ENCODE results near the gene SHISAL2A. TPM values are rescaled to one million over a fixed set of nuclear protein-coding genes. Genes with fewer than 3 reads are reported as not detected.

SHISAL2A gene
- polyA plus RNA-seq, 1 donor from 2014 or later, result not detected

GRCh38 chr1:52668711-52669110 lies 35.7 kb downstream of the SHISAL2A start:
- H3K9me2 ChIP-seq (ENCODE audit: insufficient read depth, low read length), result no peaks in the 10 kb centered on the region
- no peak overlapping the region for H3K4me2 ChIP-seq (ENCODE audit: low read length)
- H3K4me3 ChIP-seq (ENCODE audit: low read length), result no peak overlapping the region
- no peaks in the 10 kb centered on the region for H3K27me3 ChIP-seq (ENCODE audit: insufficient read depth, low read depth, low read length)
- no peaks in the 10 kb centered on the region for H3K79me2 ChIP-seq (replicated peaks; ENCODE audit: insufficient read depth, low read length)
- no peak overlapping the region for H2AFZ ChIP-seq (ENCODE audit: low read depth, low read length)
- no peaks in the 10 kb centered on the region for H3F3A ChIP-seq (ENCODE audit: insufficient read depth, low read length, poor library complexity, severe bottlenecking)
- TF ChIP-seq EZH2 (IDR thresholded peaks at IDR 0.05; ENCODE audit: borderline replicate concordance, insufficient read depth, low read length, poor library complexity, severe bottlenecking), result no peak
- TF ChIP-seq POLR2AphosphoS5 (IDR thresholded peaks at IDR 0.05), result no peak
- TF ChIP-seq TAF1 (IDR thresholded peaks at IDR 0.05; ENCODE audit: low read depth), result no peak
- TF ChIP-seq EP300 (conservative IDR thresholded peaks at IDR 0.05; ENCODE audit: poor library complexity, severe bottlenecking), result no peak
- TF ChIP-seq RAD21 (conservative IDR thresholded peaks at IDR 0.05), result no peak
- TF ChIP-seq, protein P1, sequence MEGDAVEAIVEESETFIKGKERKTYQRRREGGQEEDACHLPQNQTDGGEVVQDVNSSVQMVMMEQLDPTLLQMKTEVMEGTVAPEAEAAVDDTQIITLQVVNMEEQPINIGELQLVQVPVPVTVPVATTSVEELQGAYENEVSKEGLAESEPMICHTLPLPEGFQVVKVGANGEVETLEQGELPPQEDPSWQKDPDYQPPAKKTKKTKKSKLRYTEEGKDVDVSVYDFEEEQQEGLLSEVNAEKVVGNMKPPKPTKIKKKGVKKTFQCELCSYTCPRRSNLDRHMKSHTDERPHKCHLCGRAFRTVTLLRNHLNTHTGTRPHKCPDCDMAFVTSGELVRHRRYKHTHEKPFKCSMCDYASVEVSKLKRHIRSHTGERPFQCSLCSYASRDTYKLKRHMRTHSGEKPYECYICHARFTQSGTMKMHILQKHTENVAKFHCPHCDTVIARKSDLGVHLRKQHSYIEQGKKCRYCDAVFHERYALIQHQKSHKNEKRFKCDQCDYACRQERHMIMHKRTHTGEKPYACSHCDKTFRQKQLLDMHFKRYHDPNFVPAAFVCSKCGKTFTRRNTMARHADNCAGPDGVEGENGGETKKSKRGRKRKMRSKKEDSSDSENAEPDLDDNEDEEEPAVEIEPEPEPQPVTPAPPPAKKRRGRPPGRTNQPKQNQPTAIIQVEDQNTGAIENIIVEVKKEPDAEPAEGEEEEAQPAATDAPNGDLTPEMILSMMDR (IDR thresholded peaks at IDR 0.05; ENCODE audit: poor library complexity, severe bottlenecking), result no peak
- TF ChIP-seq MXI1 (conservative IDR thresholded peaks at IDR 0.05; ENCODE audit: poor library complexity, severe bottlenecking), result no peak
- no peak for TF ChIP-seq REST (IDR thresholded peaks at IDR 0.05; ENCODE audit: borderline replicate concordance)
- TF ChIP-seq SMC3 (conservative IDR thresholded peaks at IDR 0.05; ENCODE audit: poor library complexity), result no peak
- no peaks in the 10 kb centered on the region for H4K20me1 ChIP-seq (ENCODE audit: insufficient read depth)
- H3K36me3 ChIP-seq (ENCODE audit: insufficient read depth, low read length), result no peaks in the 10 kb centered on the region
- H3K9me3 ChIP-seq (ENCODE audit: low read length), result no peaks in the 10 kb centered on the region
- no peak overlapping the region for H3K9ac ChIP-seq (ENCODE audit: low read length)
- H3K27ac ChIP-seq (ENCODE audit: low read length), result no peak overlapping the region

DNA sequence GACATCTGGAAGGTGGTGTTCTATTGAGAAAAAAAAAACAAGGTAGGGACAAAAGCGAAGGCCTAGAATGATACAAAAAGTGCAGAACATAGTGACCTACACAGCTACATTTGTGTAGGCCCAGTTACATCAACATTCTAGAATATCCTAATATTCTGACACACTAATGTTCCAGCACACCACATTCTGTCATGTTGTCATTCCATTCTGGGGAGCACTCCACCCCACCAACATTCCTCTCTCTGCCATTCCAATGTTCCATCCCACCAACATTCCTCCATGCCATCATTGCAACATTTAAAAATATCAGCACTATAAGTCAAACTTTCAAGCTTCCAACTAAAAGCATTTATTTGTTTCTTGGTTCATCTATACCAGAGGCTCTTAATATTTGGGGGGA lies 36.7 kb downstream of the SHISAL2A start:
- Histone ChIP-seq H3K9me2 (ENCODE audit: insufficient read depth, low read length) (no peaks in the 10 kb centered on the region), H4K20me1 (ENCODE audit: insufficient read depth) (no peaks in the 10 kb centered on the region), H3K4me2 (ENCODE audit: low read length) (no peak overlapping the region), H3K36me3 (ENCODE audit: insufficient read depth, low read length) (no peaks in the 10 kb centered on the region), H3K4me3 (ENCODE audit: low read length) (no peak overlapping the region), H3K27ac (ENCODE audit: low read length) (no peak overlapping the region), H3F3A (ENCODE audit: insufficient read depth, low read length, poor library complexity, severe bottlenecking) (no peaks in the 10 kb centered on the region), H3K9me3 (ENCODE audit: low read length) (no peaks in the 10 kb centered on the region), H3K79me2 (replicated peaks; ENCODE audit: insufficient read depth, low read length) (no peaks in the 10 kb centered on the region), H3K9ac (ENCODE audit: low read length) (no peak overlapping the region), H3K27me3 (ENCODE audit: insufficient read depth, low read depth, low read length) (no peaks in the 10 kb centered on the region), H2AFZ (ENCODE audit: low read depth, low read length) (no peak overlapping the region)
- TF ChIP-seq EP300 (conservative IDR thresholded peaks at IDR 0.05; ENCODE audit: poor library complexity, severe bottlenecking), result no peak
- no peak for TF ChIP-seq EZH2 (IDR thresholded peaks at IDR 0.05; ENCODE audit: borderline replicate concordance, insufficient read depth, low read length, poor library complexity, severe bottlenecking)

- Histone ChIP-seq H3K9me2 (ENCODE audit: insufficient read depth, low read length) (no peaks in the 10 kb centered on the region), H4K20me1 (ENCODE audit: insufficient read depth) (no peaks in the 10 kb centered on the region), H3K4me2 (ENCODE audit: low read length) (no peak overlapping the region), H3F3A (ENCODE audit: insufficient read depth, low read length, poor library complexity, severe bottlenecking) (no peaks in the 10 kb centered on the region), H3K36me3 (ENCODE audit: insufficient read depth, low read length) (no peaks in the 10 kb centered on the region), H3K9ac (ENCODE audit: low read length) (no peak overlapping the region), H3K27ac (ENCODE audit: low read length) (no peak overlapping the region), H3K79me2 (replicated peaks; ENCODE audit: insufficient read depth, low read length) (no peaks in the 10 kb centered on the region), H3K4me3 (ENCODE audit: low read length) (no peak overlapping the region), H3K9me3 (ENCODE audit: low read length) (no peaks in the 10 kb centered on the region), H3K27me3 (ENCODE audit: insufficient read depth, low read depth, low read length) (no peaks in the 10 kb centered on the region), H2AFZ (ENCODE audit: low read depth, low read length) (no peak overlapping the region)
- TF ChIP-seq POLR2AphosphoS5 (IDR thresholded peaks at IDR 0.05) (no peak), REST (IDR thresholded peaks at IDR 0.05; ENCODE audit: borderline replicate concordance) (no peak), RAD21 (conservative IDR thresholded peaks at IDR 0.05) (no peak), MXI1 (conservative IDR thresholded peaks at IDR 0.05; ENCODE audit: poor library complexity, severe bottlenecking) (no peak), EZH2 (IDR thresholded peaks at IDR 0.05; ENCODE audit: borderline replicate concordance, insufficient read depth, low read length, poor library complexity, severe bottlenecking) (no peak), TAF1 (IDR thresholded peaks at IDR 0.05; ENCODE audit: low read depth) (no peak), SMC3 (conservative IDR thresholded peaks at IDR 0.05; ENCODE audit: poor library complexity) (no peak), EP300 (conservative IDR thresholded peaks at IDR 0.05; ENCODE audit: poor library complexity, severe bottlenecking) (no peak)
- TF ChIP-seq, protein P1 (IDR thresholded peaks at IDR 0.05; ENCODE audit: poor library complexity, severe bottlenecking), result no peak
Measured at GRCh38 chr1:52670604-52671003, 37.6 kb downstream of the SHISAL2A start.
